Measurements from ENCODE around the gene GTSE1.

The GTSE1 gene

GRCh38 chr22:46294784-46295183 lies 1.9 kb upstream of the GTSE1 start:
- Histone ChIP-seq H3K27ac (no peak overlapping the region), H3K4me2 (ENCODE audit: low read length) (no peak overlapping the region)
- no peak for TF ChIP-seq CTCF (IDR thresholded peaks at IDR 0.05)

GRCh38 chr22:46295277-46295971 lies 1.2 kb upstream of the GTSE1 start:
- Histone ChIP-seq H3K9me3 (ENCODE audit: control insufficient read depth, low read length) (no peaks in the 10 kb centered on the region), H3K79me2 (no peaks in the 10 kb centered on the region), H3K27me3 (ENCODE audit: control insufficient read depth, insufficient read depth, low read length) (no peaks in the 10 kb centered on the region), H3K9ac (no peak overlapping the region), H2AFZ (peak overlapping the region; percentile 93), H3K4me1 (peaks cover 5% of the 10 kb centered on the region), H3K4me3 (ENCODE audit: low read depth, low read length) (no peak overlapping the region), H3K4me2 (ENCODE audit: low read length) (peak overlapping the region; percentile 95), H3K27ac (no peak overlapping the region), H3K36me3 (ENCODE audit: control insufficient read depth, insufficient read depth, low read length) (no peaks in the 10 kb centered on the region)
- TF ChIP-seq CTCF (IDR thresholded peaks at IDR 0.05) = no peak

More at GRCh38 chr22:46294784-46295183, 1.9 kb upstream of the GTSE1 start:
- Histone ChIP-seq H3K4me3 (ENCODE audit: low read depth, low read length) (no peak overlapping the region), H3K79me2 (no peaks in the 10 kb centered on the region), H3K4me1 (peaks cover 5% of the 10 kb centered on the region), H3K9ac (no peak overlapping the region), H3K27me3 (ENCODE audit: control insufficient read depth, insufficient read depth, low read length) (no peaks in the 10 kb centered on the region), H3K36me3 (ENCODE audit: control insufficient read depth, insufficient read depth, low read length) (no peaks in the 10 kb centered on the region), H2AFZ (no peak overlapping the region), H3K9me3 (ENCODE audit: control insufficient read depth, low read length) (no peaks in the 10 kb centered on the region)

- Histone ChIP-seq H3K4me2 (ENCODE audit: low read length) (peak overlapping the region; percentile 95), H3K9me3 (ENCODE audit: control insufficient read depth, low read length) (no peaks in the 10 kb centered on the region), H3K79me2 (no peaks in the 10 kb centered on the region), H3K27me3 (ENCODE audit: control insufficient read depth, insufficient read depth, low read length) (no peaks in the 10 kb centered on the region), H3K27ac (no peak overlapping the region), H3K4me3 (ENCODE audit: low read depth, low read length) (peak overlapping the region; percentile 73), H3K36me3 (ENCODE audit: control insufficient read depth, insufficient read depth, low read length) (no peaks in the 10 kb centered on the region), H3K9ac (no peak overlapping the region), H2AFZ (peak overlapping the region; percentile 93), H3K4me1 (peaks cover 5% of the 10 kb centered on the region)
- no peak for TF ChIP-seq CTCF (IDR thresholded peaks at IDR 0.05)
These were observed 612 bp downstream of the GTSE1 start for GRCh38 chr22:46297151-46297812.

- no peak overlapping the region for H2AFZ ChIP-seq
- H3K79me2 ChIP-seq = no peaks in the 10 kb centered on the region
- no peak overlapping the region for H3K27ac ChIP-seq
- peaks cover 5% of the 10 kb centered on the region for H3K4me1 ChIP-seq
- H3K36me3 ChIP-seq (ENCODE audit: control insufficient read depth, insufficient read depth, low read length) = no peaks in the 10 kb centered on the region
- no peak overlapping the region for H3K9ac ChIP-seq
- no peak overlapping the region for H3K4me2 ChIP-seq (ENCODE audit: low read length)
- H3K9me3 ChIP-seq (ENCODE audit: control insufficient read depth, low read length) = no peaks in the 10 kb centered on the region
- TF ChIP-seq CTCF (IDR thresholded peaks at IDR 0.05) = no peak
- H3K27me3 ChIP-seq (ENCODE audit: control insufficient read depth, insufficient read depth, low read length) = no peaks in the 10 kb centered on the region
- H3K4me3 ChIP-seq (ENCODE audit: low read depth, low read length) = no peak overlapping the region
These were observed 2.4 kb downstream of the GTSE1 start for GRCh38 chr22:46299101-46299500.

Measured in parathyroid adenoma (tissue), 2 donors.